ENCODE data around the gene CNTNAP5.

CNTNAP5 gene

DNA sequence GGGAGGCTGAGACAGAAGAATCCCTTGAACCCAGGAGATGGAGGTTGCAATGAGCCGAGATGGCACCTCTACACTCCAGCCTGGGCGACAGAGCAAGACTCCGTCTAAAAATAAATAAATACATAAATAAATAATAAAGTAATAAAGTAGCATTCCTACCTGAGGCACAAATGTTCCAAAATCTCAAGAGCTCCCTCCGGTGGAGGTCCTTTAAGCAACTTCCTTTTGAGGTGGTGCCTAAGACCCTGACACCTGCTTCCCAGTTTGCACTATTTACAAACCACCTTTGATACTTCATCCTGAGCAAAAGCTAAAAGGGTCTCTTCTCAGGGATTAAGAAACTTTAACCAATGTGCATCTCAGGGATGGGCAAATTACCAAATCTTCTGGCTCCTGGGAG, 505.1 kb downstream of the CNTNAP5 start:
- no peak for DNase-seq (ENCODE audit: low read depth)

GRCh38 chr2:124533226-124533954, 508.3 kb downstream of the CNTNAP5 start:
- in situ Hi-C loops (cut with HindIII; ENCODE audit: low sequenced_read_pairs) = no loop called here
- H3K4me3 ChIP-seq (ENCODE audit: low read depth, low read length) = no peak overlapping the region
- TF ChIP-seq, protein P1, sequence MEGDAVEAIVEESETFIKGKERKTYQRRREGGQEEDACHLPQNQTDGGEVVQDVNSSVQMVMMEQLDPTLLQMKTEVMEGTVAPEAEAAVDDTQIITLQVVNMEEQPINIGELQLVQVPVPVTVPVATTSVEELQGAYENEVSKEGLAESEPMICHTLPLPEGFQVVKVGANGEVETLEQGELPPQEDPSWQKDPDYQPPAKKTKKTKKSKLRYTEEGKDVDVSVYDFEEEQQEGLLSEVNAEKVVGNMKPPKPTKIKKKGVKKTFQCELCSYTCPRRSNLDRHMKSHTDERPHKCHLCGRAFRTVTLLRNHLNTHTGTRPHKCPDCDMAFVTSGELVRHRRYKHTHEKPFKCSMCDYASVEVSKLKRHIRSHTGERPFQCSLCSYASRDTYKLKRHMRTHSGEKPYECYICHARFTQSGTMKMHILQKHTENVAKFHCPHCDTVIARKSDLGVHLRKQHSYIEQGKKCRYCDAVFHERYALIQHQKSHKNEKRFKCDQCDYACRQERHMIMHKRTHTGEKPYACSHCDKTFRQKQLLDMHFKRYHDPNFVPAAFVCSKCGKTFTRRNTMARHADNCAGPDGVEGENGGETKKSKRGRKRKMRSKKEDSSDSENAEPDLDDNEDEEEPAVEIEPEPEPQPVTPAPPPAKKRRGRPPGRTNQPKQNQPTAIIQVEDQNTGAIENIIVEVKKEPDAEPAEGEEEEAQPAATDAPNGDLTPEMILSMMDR (IDR thresholded peaks at IDR 0.05; ENCODE audit: low read depth, low read length, missing control alignments) = no peak
- no peak for DNase-seq (ENCODE audit: low read depth)

More for the DNA sequence above, 505.1 kb downstream of the CNTNAP5 start:
- TF ChIP-seq, protein P1 (IDR thresholded peaks at IDR 0.05; ENCODE audit: low read depth, low read length, missing control alignments) = no peak
- in situ Hi-C loops (cut with HindIII; ENCODE audit: low sequenced_read_pairs) = no loop called here
- H3K4me3 ChIP-seq (ENCODE audit: low read depth, low read length) = no peak overlapping the region

DNA sequence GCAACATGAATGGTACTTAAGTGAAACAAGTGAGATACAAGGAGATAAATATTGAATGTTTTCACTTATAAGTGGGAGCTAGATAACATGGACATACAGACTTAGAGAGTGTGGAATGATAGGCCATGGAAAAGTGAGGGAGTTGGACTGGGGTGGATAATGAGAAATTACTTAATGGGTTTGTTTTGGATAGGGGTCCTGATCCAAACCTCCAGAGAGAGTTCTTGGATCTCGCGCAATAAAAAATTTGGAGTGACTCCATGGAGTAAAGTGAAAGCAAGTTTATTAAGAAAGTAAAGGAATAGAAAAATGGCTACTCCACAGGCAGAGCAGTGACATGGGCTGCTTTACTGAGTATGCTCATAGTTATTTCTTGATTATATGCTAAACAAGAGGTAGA, 508.9 kb downstream of the CNTNAP5 start:
- no peak for DNase-seq (ENCODE audit: low read depth)
- in situ Hi-C loops (cut with HindIII; ENCODE audit: low sequenced_read_pairs) = no loop called here
- H3K4me3 ChIP-seq (ENCODE audit: low read depth, low read length) = no peak overlapping the region
- TF ChIP-seq, protein P1 (IDR thresholded peaks at IDR 0.05; ENCODE audit: low read depth, low read length, missing control alignments) = no peak

- no peak for DNase-seq (ENCODE audit: low read depth)
- in situ Hi-C loops (cut with HindIII; ENCODE audit: low sequenced_read_pairs) = no loop called here
- H3K4me3 ChIP-seq (ENCODE audit: low read depth, low read length) = no peak overlapping the region
- TF ChIP-seq, protein P1 (IDR thresholded peaks at IDR 0.05; ENCODE audit: low read depth, low read length, missing control alignments) = no peak
Observed at GRCh38 chr2:124535816-124536215, 510.7 kb downstream of the CNTNAP5 start.

DNA sequence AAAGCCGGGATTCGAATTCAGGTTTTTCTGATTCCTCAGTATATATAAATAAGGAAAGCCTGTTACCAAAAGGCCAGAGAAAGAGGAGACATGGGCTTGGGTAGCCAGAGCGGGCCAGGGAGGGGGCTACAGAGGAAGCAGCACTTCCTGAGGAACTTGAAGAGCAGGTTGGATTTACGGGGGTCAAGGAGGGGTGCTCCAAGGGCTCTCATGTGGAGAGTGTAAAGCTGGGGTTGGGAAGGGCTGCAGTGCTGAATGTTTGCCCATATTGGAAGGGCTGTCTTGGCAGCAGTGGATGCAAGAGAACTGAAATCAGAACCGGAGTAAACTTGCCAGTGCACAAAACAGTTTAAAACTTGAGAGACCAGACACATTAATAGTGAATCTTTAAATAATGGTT, 511.5 kb downstream of the CNTNAP5 start:
- DNase-seq (ENCODE audit: low read depth) = no peak
- TF ChIP-seq, protein P1 (IDR thresholded peaks at IDR 0.05; ENCODE audit: low read depth, low read length, missing control alignments) = no peak
- in situ Hi-C loops (cut with HindIII; ENCODE audit: low sequenced_read_pairs) = no loop called here

DNA sequence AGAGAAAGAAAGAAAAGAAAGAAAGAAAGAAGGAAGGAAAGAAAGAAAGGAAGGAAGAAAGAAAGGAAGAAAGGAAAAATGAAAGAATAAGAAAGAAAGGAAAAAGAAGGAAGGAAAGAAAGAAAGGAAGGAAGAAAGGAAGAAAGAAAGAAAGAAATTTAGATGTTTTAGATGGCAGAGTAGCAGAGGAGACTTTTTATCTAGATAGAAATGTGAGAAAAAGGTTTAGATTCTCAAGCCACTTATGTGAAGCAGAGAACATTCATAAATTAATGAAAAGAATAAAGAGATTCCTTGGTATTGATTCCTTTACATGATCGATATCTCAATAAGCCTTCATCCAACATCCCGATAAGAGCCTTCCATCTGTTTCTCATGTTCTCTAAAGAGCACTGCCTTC, 513.5 kb downstream of the CNTNAP5 start:
- no peak overlapping the region for H3K4me3 ChIP-seq (ENCODE audit: low read depth, low read length)
- in situ Hi-C loops (cut with HindIII; ENCODE audit: low sequenced_read_pairs) = no loop called here
- TF ChIP-seq, protein P1 (IDR thresholded peaks at IDR 0.05; ENCODE audit: low read depth, low read length, missing control alignments) = no peak
- no peak for DNase-seq (ENCODE audit: low read depth)

More for the DNA sequence above, 511.5 kb downstream of the CNTNAP5 start:
- no peak overlapping the region for H3K4me3 ChIP-seq (ENCODE audit: low read depth, low read length)
